OCI-LY7 (cell line): Measurements from ENCODE around the gene CTNNA3.

Source experiments
- CTCF ChIP-seq: fragments of 200-600 bp; sonication (generic); conservative IDR thresholded peaks from 2 replicates; pipeline ENCODE4 v1.5.1; 2014; ENCODE audit warnings: mild to moderate bottlenecking, antibody characterized with exemption, low read length, moderate library complexity, mixed read lengths
- EZH2phosphoT487 ChIP-seq: fragments of 200-600 bp; sonication (generic); IDR thresholded peaks from 2 replicates; pipeline ENCODE4 v1.6.1; 2018; ENCODE audit warnings: low read depth, borderline replicate concordance, mild to moderate bottlenecking, mixed run types, antibody characterized with exemption, low read length, moderate library complexity, mixed read lengths

- no peak for TF ChIP-seq CTCF
- TF ChIP-seq EZH2phosphoT487, result no peak
These were observed 1053.8 kb downstream of the CTNNA3 start for GRCh38 chr10:66642217-66642616.
